Keratinocyte (primary cell): Measurements from ENCODE around the gene SUN1. TPM values are rescaled to one million over a fixed set of nuclear protein-coding genes. Genes with fewer than 3 reads are reported as not detected.

Experiments
- DNase-seq: peaks from one replicate; pipeline ENCODE4 v3.0.0-alpha.2; 2011; ENCODE audit warnings: low read depth, missing footprints, low spot score
- FAIRE-seq: peaks from 2 replicates; lab custom pipeline; 2011; peaks lifted over from hg19 to GRCh38; lab: Jason Lieb, UNC
- H2AFZ ChIP-seq: 2 replicates; pipeline ENCODE4 v1.6.0; 2012; ENCODE audit warnings: low read length, control low read depth, inconsistent platforms; ENCODE audit not compliant: control insufficient read depth
- H3K27ac ChIP-seq: 2 replicates; pipeline ENCODE4 v1.5.1; 2011; ENCODE audit warnings: low read length; ENCODE audit not compliant: control insufficient read depth, insufficient read depth
- H3K27me3 ChIP-seq: 3 replicates; pipeline ENCODE4 v1.6.0; 2011; ENCODE audit warnings: low read length; ENCODE audit not compliant: control insufficient read depth, insufficient read depth; ENCODE audit errors: extremely low read depth
- H3K36me3 ChIP-seq, 2 experiments: 2 replicates in 1 of 2; 3 replicates in 1 of 2; pipeline ENCODE4 v1.5.1; 2011; ENCODE audit warnings: low read length in 2 of 2, mild to moderate bottlenecking in 1 of 2; ENCODE audit not compliant: control insufficient read depth in 2 of 2, insufficient read depth in 2 of 2; ENCODE audit errors: extremely low read depth in 1 of 2
- H3K4me1 ChIP-seq: 3 replicates; pipeline ENCODE4 v1.5.1; 2011; ENCODE audit warnings: low read length; ENCODE audit not compliant: control insufficient read depth, insufficient read depth; ENCODE audit errors: extremely low read depth
- H3K4me2 ChIP-seq: 3 replicates; pipeline ENCODE4 v1.6.0; 2011; ENCODE audit warnings: low read depth, low read length; ENCODE audit not compliant: control insufficient read depth, insufficient read depth; ENCODE audit errors: extremely low read depth
- H3K4me3 ChIP-seq, 3 experiments: fragments of 200-600 bp in 1 of 3; sonication (generic) in 1 of 3; 2 replicates in 2 of 3; 3 replicates in 1 of 3; pipeline ENCODE4 v1.5.1; 2011 to 2016; ENCODE audit warnings: low read length in 3 of 3, mild to moderate bottlenecking in 3 of 3, control low read depth in 2 of 3, inconsistent platforms in 1 of 3, low read depth in 1 of 3, mixed read lengths in 1 of 3, mixed run types in 1 of 3, moderate library complexity in 1 of 3; ENCODE audit not compliant: control insufficient read depth in 2 of 3, insufficient read depth in 2 of 3; ENCODE audit errors: extremely low read depth in 1 of 3
- H3K79me2 ChIP-seq: 2 replicates; pipeline ENCODE4 v1.6.0; 2012; ENCODE audit warnings: low read length; ENCODE audit not compliant: control insufficient read depth, insufficient read depth
- H3K9ac ChIP-seq: 3 replicates; pipeline ENCODE4 v1.6.0; 2011; ENCODE audit warnings: low read length; ENCODE audit not compliant: control insufficient read depth, insufficient read depth; ENCODE audit errors: extremely low read depth
- H3K9me1 ChIP-seq: 3 replicates; pipeline ENCODE4 v1.6.0; 2011; ENCODE audit warnings: low read length; ENCODE audit not compliant: control insufficient read depth, insufficient read depth; ENCODE audit errors: extremely low read depth
- H3K9me3 ChIP-seq: 2 replicates; pipeline ENCODE4 v1.5.1; 2012; ENCODE audit warnings: low read depth, low read length; ENCODE audit not compliant: control insufficient read depth
- H4K20me1 ChIP-seq: 3 replicates; pipeline ENCODE4 v1.6.0; 2011; ENCODE audit warnings: low read length; ENCODE audit not compliant: control insufficient read depth, insufficient read depth; ENCODE audit errors: extremely low read depth
- CTCF ChIP-seq, 3 experiments: IDR thresholded peaks in 1 of 3; conservative IDR thresholded peaks in 1 of 3; optimal IDR thresholded peaks in 1 of 3; 2 replicates in 2 of 3; 3 replicates in 1 of 3; pipeline versions ENCODE3 to v1.5.1; 2011; ENCODE audit warnings: low read length in 3 of 3, mild to moderate bottlenecking in 3 of 3, moderate library complexity in 2 of 3, control low read depth in 1 of 3, inconsistent platforms in 1 of 3; ENCODE audit not compliant: insufficient read depth in 2 of 3; ENCODE audit errors: extremely low read depth in 1 of 3
- EZH2 ChIP-seq: IDR thresholded peaks from one replicate; pipeline ENCODE4 v1.6.1; 2012; ENCODE audit warnings: inconsistent platforms, mild to moderate bottlenecking, low read length, moderate library complexity
- dilution Hi-C: fragments of 300-500 bp; cut with MboI; formaldehyde crosslinking; loops from one replicate; pipeline ENCODE4 v1.7.0; 2020; ENCODE audit warnings: low sequenced_read_pairs; ENCODE audit not compliant: extremely low pct_ligation_motif_present
- polyA plus RNA-seq, 5 experiments: library from polyadenylated mRNA; depleted of rRNA in 3 of 5; stranded (reverse) in 3 of 5; stranded (forward) in 1 of 5; unstranded in 1 of 5; fragments of >200 nt; gene quantifications; 1 replicate in 1 of 5; 2 replicates in 3 of 5; 3 replicates in 1 of 5; pipeline versions ENCODE4 v1.2.1 to v1.2.3, GENCODE V29; 2011 to 2012; ENCODE audit warnings: missing spikeins in 2 of 5, low read depth in 1 of 5, low replicate concordance in 1 of 5

The SUN1 gene
- polyA plus RNA-seq, 1 donor (not counting 4 experiments of a cell fraction or from before 2014, with no cell fraction given): 166 TPM

GRCh38 chr7:861222-861621 is 28.9 kb downstream of the SUN1 start:
- no peaks in the 10 kb centered on the region for H3K9me3 ChIP-seq
- H3K9me1 ChIP-seq: no peaks in the 10 kb centered on the region
- no peak overlapping the region for H3K4me3 ChIP-seq
- DNase-seq (no peak), FAIRE-seq (no peak)
- H3K4me1 ChIP-seq: no peaks in the 10 kb centered on the region
- H3K9ac ChIP-seq: no peak overlapping the region
- dilution Hi-C loops: no loop called here
- H3K79me2 ChIP-seq: no peaks in the 10 kb centered on the region
- H3K27me3 ChIP-seq: no peaks in the 10 kb centered on the region
- H4K20me1 ChIP-seq: no peaks in the 10 kb centered on the region
- peaks cover 30 to 39% of the 10 kb centered on the region in 2 experiments for H3K36me3 ChIP-seq
- no peak overlapping the region for H3K4me2 ChIP-seq
- TF ChIP-seq EZH2: no peak
- H3K27ac ChIP-seq: no peak overlapping the region
- H2AFZ ChIP-seq: no peak overlapping the region

GRCh38 chr7:862157-862556 is 29.9 kb downstream of the SUN1 start:
- H3K27me3 ChIP-seq: no peaks in the 10 kb centered on the region
- no peak overlapping the region for H2AFZ ChIP-seq
- no peak overlapping the region for H3K9ac ChIP-seq
- H4K20me1 ChIP-seq: no peaks in the 10 kb centered on the region
- H3K79me2 ChIP-seq: peaks cover under 1% of the 10 kb centered on the region
- no peaks in the 10 kb centered on the region for H3K9me1 ChIP-seq
- no peaks in the 10 kb centered on the region for H3K9me3 ChIP-seq
- H3K4me3 ChIP-seq: no peak overlapping the region
- FAIRE-seq: no peak
- peaks cover 32 to 35% of the 10 kb centered on the region in 2 experiments for H3K36me3 ChIP-seq
- no peak for DNase-seq
- no peak overlapping the region for H3K4me2 ChIP-seq
- dilution Hi-C loops: no loop called here
- TF ChIP-seq EZH2: no peak
- TF ChIP-seq CTCF (optimal IDR thresholded peaks at IDR 0.05 in 1 of 3, IDR thresholded peaks at IDR 0.05 in 1 of 3, conservative IDR thresholded peaks at IDR 0.05 in 1 of 3; ENCODE audit: extremely low read depth in 1 of 3, insufficient read depth in 2 of 3, low read length in 3 of 3): no peak
- peaks cover 4% of the 10 kb centered on the region for H3K4me1 ChIP-seq
- no peak overlapping the region for H3K27ac ChIP-seq

- Histone ChIP-seq H3K4me2 (no peak overlapping the region), H3K9ac (no peak overlapping the region), H3K4me1 (peaks cover 14% of the 10 kb centered on the region), H3K36me3 (peaks cover 31% of the 10 kb centered on the region in 2 experiments), H3K9me3 (no peaks in the 10 kb centered on the region), H3K27ac (no peak overlapping the region), H3K79me2 (peaks cover 6% of the 10 kb centered on the region), H3K9me1 (no peaks in the 10 kb centered on the region), H4K20me1 (no peaks in the 10 kb centered on the region), H3K27me3 (no peaks in the 10 kb centered on the region), H3K4me3 (no peak overlapping the region), H2AFZ (no peak overlapping the region)
- FAIRE-seq (no peak), DNase-seq (no peak)
- dilution Hi-C loops: no loop called here
- TF ChIP-seq EZH2 (no peak), CTCF (optimal IDR thresholded peaks at IDR 0.05 in 1 of 3, IDR thresholded peaks at IDR 0.05 in 1 of 3, conservative IDR thresholded peaks at IDR 0.05 in 1 of 3; ENCODE audit: extremely low read depth in 1 of 3, insufficient read depth in 2 of 3, low read length in 3 of 3) (no peak)
These were observed 30.8 kb downstream of the SUN1 start for GRCh38 chr7:863106-863505.
